Renal pelvis (tissue), 4 donors: Measurements from ENCODE around the gene SLC1A7. TPM values are rescaled to one million over a fixed set of nuclear protein-coding genes. Genes with fewer than 3 reads are reported as not detected.

Experiments
- DNase-seq: peaks from one replicate; pipeline ENCODE4 v3.0.0-alpha.2; 2013
- polyA plus RNA-seq, 3 donors: library from polyadenylated mRNA; unstranded; fragments of 120-200 nt; gene quantifications; one replicate each; pipeline ENCODE4 v1.2.1, GENCODE V29; 2013; ENCODE audit not compliant: insufficient read length in 3 of 3

SLC1A7 gene
- polyA plus RNA-seq, 3 donors: 0.08 to 0.09 (median 0.09) TPM

DNA sequence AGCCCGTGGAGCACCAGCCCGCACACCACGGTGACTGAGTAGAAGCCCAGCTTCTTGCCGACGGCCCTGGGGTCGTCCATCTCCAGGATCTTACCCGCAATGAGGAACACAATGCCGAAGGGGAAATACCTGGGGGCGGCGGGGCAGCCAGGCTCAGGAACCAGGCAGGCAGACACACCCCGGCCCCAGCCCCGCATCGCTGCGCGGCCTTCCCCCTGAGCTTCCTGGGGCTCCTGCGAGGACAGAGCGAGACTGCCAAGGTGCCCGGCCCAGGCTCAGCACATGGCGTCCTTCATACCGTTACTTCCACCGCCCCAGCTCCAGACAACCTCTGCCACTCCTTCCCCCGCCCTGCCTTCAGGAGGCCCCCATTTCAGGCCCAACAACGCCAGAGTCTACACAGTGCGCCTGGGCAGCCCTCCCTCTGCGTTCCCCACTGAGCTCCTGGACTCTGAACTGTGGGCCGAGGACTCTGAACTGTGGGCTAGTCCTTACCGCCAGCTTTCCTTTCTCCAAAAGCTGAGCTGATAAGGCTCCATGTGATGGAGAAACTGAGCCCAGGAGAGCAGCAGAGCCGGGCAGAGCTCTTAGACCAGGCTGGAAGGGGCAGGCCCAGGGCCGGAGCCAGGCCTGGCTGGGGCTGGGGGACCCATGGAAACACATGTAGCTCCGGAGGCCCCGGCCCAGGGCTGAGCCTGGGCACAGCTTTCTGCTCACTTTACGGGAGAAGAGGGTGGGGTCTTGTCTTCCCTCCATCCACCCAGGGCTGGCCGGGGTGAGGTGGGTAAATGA, 49.6 kb downstream of the SLC1A7 start:
- DNase-seq: no peak

GRCh38 chr1:53091841-53092645, 50.4 kb downstream of the SLC1A7 start:
- no peak for DNase-seq

DNA sequence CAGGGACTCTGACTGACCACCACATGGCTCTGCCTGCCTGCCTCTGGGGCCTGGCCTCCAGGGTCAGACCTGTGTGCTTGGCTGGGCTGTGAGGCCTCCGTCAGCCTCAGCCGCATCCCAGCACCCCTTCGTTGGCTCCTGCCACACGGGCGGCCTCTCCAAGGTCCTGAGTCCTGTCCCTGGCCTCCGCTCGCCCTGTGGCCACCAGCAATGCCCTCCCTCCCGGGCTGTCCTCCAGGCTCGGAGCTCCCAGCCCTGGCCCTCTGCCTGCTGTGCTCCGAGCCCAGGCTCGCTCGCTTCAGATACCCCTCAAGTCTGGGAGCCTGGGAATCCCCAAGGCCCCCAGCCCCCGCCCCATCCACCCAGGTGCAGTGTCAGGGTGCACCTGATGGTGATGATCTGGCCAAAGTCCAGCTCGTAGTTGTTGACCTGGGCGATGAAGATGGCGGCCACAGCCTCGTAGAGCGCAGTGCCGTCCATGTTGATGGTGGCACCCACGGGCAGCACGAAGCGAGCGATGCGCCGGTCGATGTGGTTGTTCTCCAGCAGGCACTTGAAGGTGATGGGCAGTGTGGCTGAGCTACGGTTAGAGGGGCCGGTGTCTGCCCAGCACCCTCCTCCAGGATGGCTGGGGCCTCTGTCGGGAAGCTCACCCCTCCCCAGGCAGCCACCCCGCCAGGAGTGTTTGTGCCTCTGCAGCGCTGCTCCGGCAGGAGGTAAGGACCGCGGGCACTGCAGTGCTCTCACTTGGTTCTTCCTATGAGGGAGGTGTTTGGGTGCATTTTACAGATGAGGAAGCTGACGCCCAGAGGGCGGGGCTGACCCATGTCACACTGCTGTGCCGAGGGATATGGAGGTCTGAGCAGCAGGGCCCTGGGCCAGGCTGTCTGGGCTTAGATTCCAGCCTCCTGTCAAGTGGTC, 52.0 kb downstream of the SLC1A7 start:
- no peak for DNase-seq

DNA sequence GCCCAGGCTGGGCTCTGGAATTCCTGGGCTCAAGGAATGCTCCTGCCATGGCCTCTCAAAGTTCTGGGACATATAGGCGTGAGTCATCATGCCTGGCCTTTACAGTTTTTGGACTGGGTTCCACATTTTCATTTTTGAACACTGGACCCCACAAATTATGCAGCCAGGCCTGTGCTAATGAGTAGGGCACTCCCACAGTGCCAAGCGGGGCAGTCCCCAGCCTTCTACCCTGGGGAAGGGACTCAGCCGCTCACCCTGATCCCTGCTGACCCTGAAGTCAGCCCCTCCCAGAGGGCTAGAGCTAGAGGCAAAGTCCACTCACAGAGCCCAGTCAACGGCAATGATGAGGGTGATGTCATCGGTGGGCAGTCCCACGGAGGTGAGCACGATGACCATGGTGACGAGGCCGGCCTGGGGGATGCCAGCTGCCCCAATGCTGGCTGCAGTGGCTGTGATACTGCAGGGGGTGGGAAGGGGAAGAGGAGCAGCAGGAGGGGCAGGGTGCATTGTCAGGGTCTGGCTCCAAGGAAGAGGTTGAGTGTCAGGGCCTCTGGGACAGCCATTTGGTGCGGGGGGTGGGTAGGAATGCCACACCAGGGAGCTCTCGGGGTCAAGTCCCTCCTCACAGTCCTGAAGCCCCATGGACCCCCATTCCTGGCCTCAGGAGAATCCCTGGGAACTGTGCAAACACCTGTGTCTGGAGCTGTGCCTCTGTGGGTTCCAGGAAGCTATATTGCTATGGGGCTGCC, 52.8 kb downstream of the SLC1A7 start:
- no peak for DNase-seq

DNA sequence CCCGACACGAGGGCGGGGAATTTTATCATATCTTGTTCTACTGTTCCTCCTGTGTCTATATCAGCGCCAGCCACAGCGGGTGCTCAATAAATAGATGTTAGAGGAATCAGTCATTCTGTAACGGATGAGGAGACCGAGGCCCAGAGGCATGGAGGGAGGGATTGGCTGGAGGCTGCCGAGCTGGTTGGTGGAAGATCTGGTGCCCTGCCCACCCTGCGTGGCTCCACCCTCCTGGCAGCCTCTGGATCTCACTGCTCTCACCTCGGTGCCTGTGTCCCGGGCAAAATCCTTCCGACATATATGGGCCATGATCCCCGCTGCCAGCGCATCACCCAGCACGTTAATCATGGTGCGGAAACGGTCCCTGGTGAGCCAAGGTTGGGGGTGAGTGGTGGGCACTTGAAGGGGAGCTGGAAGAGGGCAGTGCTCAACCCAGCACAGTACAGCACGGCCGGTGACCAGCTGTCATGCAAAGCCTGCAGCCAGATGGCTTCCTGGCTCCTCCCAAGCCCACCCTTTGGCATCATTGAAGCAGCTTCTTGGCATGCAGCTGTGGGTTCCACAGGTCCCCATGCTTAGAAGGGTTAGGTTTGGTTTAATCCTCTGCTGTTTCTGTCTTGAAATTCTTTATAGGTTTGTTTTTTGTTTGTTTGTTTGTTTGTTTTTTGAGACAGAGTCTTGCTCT, 53.7 kb downstream of the SLC1A7 start:
- DNase-seq: no peak

GRCh38 chr1:53087332-53088285, 54.8 kb downstream of the SLC1A7 start:
- DNase-seq: no peak

GRCh38 chr1:53086491-53087070, 55.9 kb downstream of the SLC1A7 start:
- DNase-seq: no peak

DNA sequence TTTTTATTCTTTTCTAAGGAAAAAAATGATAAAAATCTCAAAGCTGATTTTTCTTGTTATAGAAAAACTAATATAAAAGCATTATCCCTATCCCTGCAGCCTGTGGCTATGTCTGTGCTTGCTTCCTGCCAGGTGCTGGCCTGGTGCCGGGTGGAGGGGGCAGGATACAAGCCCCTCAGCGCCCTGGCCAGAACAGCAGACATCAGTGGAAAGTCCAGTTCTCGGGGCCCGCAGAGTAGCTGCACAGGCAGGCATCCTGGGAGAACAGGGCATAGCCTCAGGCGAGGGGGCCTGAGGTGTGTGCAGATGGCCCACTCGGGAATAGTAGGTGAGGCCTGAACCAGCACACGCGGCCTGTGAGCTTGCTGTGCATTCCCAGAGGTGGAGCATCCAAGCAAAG, 57.0 kb downstream of the SLC1A7 start:
- DNase-seq: no peak

DNA sequence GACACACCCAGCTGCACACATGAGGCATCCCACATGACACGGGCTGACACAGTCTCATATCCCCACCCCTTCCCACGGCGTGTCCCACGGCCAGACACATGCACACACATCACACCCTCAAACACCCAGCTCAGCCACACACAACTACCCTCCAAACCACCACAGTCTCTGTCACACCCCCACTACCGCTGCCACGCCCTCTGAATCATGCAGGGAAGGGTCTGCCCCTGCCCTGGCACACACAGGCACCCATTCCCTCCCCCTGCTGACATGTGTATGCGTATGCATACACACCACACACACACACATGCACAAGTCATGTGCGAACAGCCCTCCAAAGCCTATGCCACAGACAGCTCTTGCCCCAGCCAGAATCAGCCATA, 57.9 kb downstream of the SLC1A7 start:
- no peak for DNase-seq

DNA sequence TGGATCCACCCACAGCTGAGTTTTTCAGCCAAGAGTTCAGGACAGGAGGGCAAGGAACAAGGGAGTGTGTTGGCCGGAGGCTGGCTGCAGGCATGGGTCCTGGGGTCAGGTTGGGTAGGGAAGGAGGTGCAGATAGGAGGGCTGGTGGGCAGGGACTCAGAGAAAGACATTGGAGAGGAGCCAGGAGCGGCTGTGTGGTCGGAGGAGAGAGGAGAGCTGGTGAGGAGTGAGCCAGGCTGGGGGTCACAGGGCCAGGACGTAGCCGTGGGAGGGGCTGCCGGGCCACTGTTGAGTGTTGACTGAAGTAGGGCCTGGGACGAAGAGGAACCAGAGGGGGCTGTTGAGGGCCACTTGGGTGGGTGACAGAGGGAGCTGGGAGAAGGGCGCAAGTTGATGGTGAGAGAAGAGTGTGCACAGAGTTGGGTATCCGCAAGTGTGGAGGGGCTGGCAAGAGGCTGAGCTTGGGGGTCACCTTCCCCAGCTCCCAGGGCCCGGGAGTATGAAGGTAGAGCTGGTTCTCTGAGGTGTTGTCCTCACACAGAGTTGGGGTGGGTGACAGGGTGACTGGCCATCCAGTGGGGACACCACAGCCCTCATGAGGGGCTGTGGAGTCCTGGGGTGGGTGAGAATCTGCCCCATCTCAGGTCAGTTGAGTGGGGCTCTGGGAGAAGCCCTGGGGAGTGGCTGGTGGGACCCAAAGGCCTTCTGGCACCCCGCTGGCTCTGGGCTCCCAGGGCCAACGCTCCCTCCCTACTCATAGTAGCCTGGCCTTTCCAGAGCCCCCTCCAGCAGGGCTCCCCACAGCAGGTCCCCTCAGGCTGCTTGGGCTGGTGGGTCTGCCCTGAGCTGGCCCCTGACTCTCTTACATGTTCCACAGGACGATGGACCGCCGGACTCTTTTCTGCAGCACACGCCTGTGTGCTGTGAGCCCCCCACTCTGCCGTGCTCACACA, 58.5 kb downstream of the SLC1A7 start:
- no peak for DNase-seq

- DNase-seq: no peak
These were observed 59.5 kb downstream of the SLC1A7 start for GRCh38 chr1:53082826-53083455.

GRCh38 chr1:53081384-53082066, 60.9 kb downstream of the SLC1A7 start:
- no peak for DNase-seq

DNA sequence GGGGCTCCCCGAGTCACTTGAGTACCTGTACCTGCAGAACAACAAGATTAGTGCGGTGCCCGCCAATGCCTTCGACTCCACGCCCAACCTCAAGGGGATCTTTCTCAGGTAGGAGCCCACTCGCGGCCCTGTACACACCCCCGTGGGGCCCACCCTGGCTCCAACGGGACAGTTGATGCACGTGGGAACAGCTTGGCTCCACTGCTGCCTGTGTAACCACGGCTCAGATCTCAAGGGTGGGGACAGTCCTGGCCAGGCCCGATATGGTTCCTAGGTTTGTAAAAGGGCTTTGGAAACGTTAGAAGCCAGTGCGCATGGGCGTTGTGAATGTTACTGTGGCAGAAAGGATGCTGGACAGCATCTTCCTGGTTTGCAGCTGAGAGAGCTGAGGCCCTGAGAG, 61.7 kb downstream of the SLC1A7 start:
- DNase-seq: no peak

DNA sequence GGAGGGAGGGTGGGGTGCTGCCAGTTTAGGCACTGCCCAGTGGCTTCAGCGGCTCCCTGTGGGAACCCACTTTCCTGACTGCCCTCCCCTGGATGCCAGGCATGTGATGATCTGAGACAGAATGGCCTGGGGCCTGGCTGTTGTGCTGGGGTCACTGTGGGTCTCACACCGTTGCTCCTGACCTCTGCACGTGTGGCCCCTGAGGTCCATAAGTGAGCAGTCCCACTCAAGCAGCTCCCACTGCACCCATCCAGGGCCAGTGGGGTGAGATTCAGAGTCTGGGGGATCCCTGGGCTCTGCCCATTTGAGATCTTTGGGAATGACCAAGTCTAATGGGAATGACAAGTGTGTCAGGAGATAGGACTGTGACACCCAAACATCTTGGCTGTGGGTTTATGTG, 62.4 kb downstream of the SLC1A7 start:
- no peak for DNase-seq

DNA sequence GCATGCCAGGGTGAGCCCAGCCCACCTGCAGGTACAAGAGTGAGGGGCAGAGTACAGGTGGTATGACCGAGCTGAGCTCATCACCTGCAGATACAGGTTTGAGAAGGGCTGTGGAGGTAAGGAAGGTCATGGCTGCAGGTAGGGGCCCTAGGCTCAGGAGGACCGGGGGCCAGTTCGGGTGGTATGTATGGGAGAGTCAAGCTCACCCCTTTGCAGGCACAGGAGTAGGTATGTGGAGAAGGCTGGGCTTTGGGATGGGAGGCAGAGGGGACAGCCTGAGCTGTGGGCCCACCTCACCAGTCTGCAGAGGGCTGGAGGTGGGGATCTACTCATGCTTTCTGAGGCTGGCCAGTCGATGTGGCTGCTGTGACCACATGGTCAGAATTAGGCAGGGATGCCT, 63.2 kb downstream of the SLC1A7 start:
- DNase-seq: no peak

DNA sequence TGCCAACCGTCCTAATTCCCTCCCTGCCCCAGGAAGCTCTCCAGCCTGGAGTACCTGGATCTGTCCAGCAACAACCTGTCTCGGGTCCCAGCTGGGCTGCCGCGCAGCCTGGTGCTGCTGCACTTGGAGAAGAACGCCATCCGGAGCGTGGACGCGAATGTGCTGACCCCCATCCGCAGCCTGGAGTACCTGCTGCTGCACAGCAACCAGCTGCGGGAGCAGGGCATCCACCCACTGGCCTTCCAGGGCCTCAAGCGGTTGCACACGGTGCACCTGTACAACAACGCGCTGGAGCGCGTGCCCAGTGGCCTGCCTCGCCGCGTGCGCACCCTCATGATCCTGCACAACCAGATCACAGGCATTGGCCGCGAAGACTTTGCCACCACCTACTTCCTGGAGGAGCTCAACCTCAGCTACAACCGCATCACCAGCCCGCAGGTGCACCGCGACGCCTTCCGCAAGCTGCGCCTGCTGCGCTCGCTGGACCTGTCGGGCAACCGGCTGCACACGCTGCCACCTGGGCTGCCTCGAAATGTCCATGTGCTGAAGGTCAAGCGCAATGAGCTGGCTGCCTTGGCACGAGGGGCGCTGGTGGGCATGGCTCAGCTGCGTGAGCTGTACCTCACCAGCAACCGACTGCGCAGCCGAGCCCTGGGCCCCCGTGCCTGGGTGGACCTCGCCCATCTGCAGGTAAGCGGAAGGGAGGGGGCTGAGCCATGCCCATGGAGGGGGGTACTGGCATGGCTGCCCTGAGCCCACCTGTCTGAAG, 63.9 kb downstream of the SLC1A7 start:
- no peak for DNase-seq
